H1 (cell line): ENCODE measurements around the gene DSCAM. TPM values are rescaled to one million over a fixed set of nuclear protein-coding genes. Genes with fewer than 3 reads are reported as not detected.

Experiments
- CTCF ChIA-PET: fragments of 300-600 bp; sonication (Branson Sonifier 250); formaldehyde crosslinking; loops from one replicate; lab custom pipeline; 2021; ENCODE audit not compliant: partially characterized antibody; lab: Charles Lee
- POLR2A ChIA-PET: fragments of 300-600 bp; sonication (Branson Sonifier 250); formaldehyde crosslinking; loops from one replicate; lab custom pipeline; 2021; ENCODE audit warnings: inconsistent platforms; ENCODE audit not compliant: partially characterized antibody; lab: Charles Lee
- DNase-seq, 2 experiments: peaks; one replicate each; pipeline versions ENCODE4 v3.0.0 to v3.0.0-alpha.2; 2010 to 2022; ENCODE audit warnings: low spot score in 2 of 2, low read depth in 1 of 2, mixed read lengths in 1 of 2
- FAIRE-seq: peaks from 2 replicates; lab custom pipeline; 2011; peaks lifted over from hg19 to GRCh38; lab: Jason Lieb, UNC
- H2AFZ ChIP-seq: 2 replicates; pipeline ENCODE4 v1.8.1; 2012; ENCODE audit warnings: low read length, inconsistent platforms
- H2AK5ac ChIP-seq: 2 replicates; pipeline ENCODE4 v1.6.1; 2013; ENCODE audit warnings: low read depth, low read length
- H2BK120ac ChIP-seq: replicated peaks from 2 replicates; pipeline ENCODE3; 2013; ENCODE audit warnings: low read depth, low read length, inconsistent platforms
- H2BK12ac ChIP-seq: 2 replicates; pipeline ENCODE4 v1.6.1; 2013; ENCODE audit warnings: low read depth, low read length
- H2BK15ac ChIP-seq: 2 replicates; pipeline ENCODE4 v1.6.1; 2013; ENCODE audit warnings: low read length
- H2BK20ac ChIP-seq: 2 replicates; pipeline ENCODE4 v1.6.1; 2013; ENCODE audit warnings: low read length
- H2BK5ac ChIP-seq: 2 replicates; pipeline ENCODE4 v1.6.1; 2013; ENCODE audit warnings: low read depth, low read length
- H3K14ac ChIP-seq: 2 replicates; pipeline ENCODE4 v1.6.1; 2013; ENCODE audit warnings: inconsistent platforms; ENCODE audit not compliant: insufficient read length
- H3K18ac ChIP-seq: 2 replicates; pipeline ENCODE4 v1.6.1; 2013; ENCODE audit warnings: low read length; ENCODE audit errors: extremely low read depth
- H3K23ac ChIP-seq: 2 replicates; pipeline ENCODE4 v1.6.1; 2013; ENCODE audit warnings: inconsistent platforms; ENCODE audit not compliant: insufficient read length
- H3K23me2 ChIP-seq: 2 replicates; pipeline ENCODE4 v1.6.1; 2013; ENCODE audit warnings: low read depth, low read length
- H3K27ac ChIP-seq: 2 replicates; pipeline ENCODE4 v1.6.1; 2011; ENCODE audit warnings: low read depth, low read length, inconsistent platforms
- H3K27me3 ChIP-seq, 4 experiments: replicated peaks in 1 of 4; 1 replicate in 1 of 4; 2 replicates in 3 of 4; pipeline versions ENCODE4 v1.6.1 to v1.8.1; 2011 to 2013; ENCODE audit warnings: low read length in 3 of 4, mild to moderate bottlenecking in 3 of 4, inconsistent platforms in 2 of 4, mixed read lengths in 2 of 4, moderate library complexity in 1 of 4; ENCODE audit not compliant: control insufficient read depth in 3 of 4, insufficient read depth in 3 of 4; ENCODE audit errors: extremely low read depth in 1 of 4
- H3K36me3 ChIP-seq, 4 experiments: 2 replicates each; pipeline versions ENCODE4 v1.6.1 to v1.8.1; 2011 to 2013; ENCODE audit warnings: mild to moderate bottlenecking in 4 of 4, low read length in 3 of 4, moderate library complexity in 2 of 4, control low read depth in 1 of 4, inconsistent platforms in 1 of 4; ENCODE audit not compliant: insufficient read depth in 4 of 4, control insufficient read depth in 2 of 4
- H3K4ac ChIP-seq: replicated peaks from 2 replicates; pipeline ENCODE3; 2013; ENCODE audit warnings: low read length, low read depth, mixed read lengths, inconsistent platforms; ENCODE audit not compliant: insufficient read length
- H3K4me1 ChIP-seq, 4 experiments: replicated peaks in 1 of 4; 1 replicate in 1 of 4; 2 replicates in 3 of 4; pipeline versions ENCODE4 v1.6.1 to v1.8.1; 2011 to 2013; ENCODE audit warnings: low read length in 3 of 4, inconsistent platforms in 2 of 4, mixed read lengths in 1 of 4; ENCODE audit not compliant: insufficient read depth in 4 of 4, control insufficient read depth in 3 of 4
- H3K4me2 ChIP-seq, 2 experiments: 2 replicates each; pipeline versions ENCODE4 v1.6.1 to v1.8.1; 2011 to 2013; ENCODE audit warnings: low read depth in 2 of 2, low read length in 2 of 2, control low read depth in 1 of 2, inconsistent platforms in 1 of 2, mild to moderate bottlenecking in 1 of 2; ENCODE audit not compliant: insufficient read depth in 1 of 2
- H3K4me3 ChIP-seq, 4 experiments: fragments of 200-600, 300-600 bp in 1 of 4; sonication (generic), shearing (Covaris generic), sonication (Bioruptor Twin) in 1 of 4; 2 replicates each; pipeline versions ENCODE4 v1.5.1 to v1.8.1; 2011 to 2016; ENCODE audit warnings: low read length in 4 of 4, low read depth in 3 of 4, control low read depth in 2 of 4, inconsistent platforms in 2 of 4, mild to moderate bottlenecking in 2 of 4, mixed read lengths in 1 of 4, moderate library complexity in 1 of 4; ENCODE audit not compliant: insufficient read depth in 2 of 4; ENCODE audit errors: extremely low read depth in 1 of 4
- H3K56ac ChIP-seq: replicated peaks from 2 replicates; pipeline ENCODE3; 2013; ENCODE audit warnings: low read depth, mild to moderate bottlenecking, mixed read lengths, low read length, inconsistent platforms; ENCODE audit not compliant: insufficient read length
- H3K79me1 ChIP-seq: 2 replicates; pipeline ENCODE4 v1.6.1; 2013; ENCODE audit warnings: low read depth, low read length, control low read depth
- H3K79me2 ChIP-seq, 2 experiments: 2 replicates each; pipeline versions ENCODE4 v1.6.1 to v1.8.1; 2012 to 2013; ENCODE audit warnings: low read length in 2 of 2, mild to moderate bottlenecking in 2 of 2, inconsistent platforms in 1 of 2; ENCODE audit not compliant: insufficient read depth in 2 of 2, control insufficient read depth in 1 of 2
- H3K9ac ChIP-seq, 4 experiments: replicated peaks in 1 of 4; 1 replicate in 1 of 4; 2 replicates in 3 of 4; pipeline versions ENCODE4 v1.6.1 to v1.8.1; 2011 to 2013; ENCODE audit warnings: low read depth in 3 of 4, low read length in 3 of 4, control low read depth in 2 of 4, mild to moderate bottlenecking in 2 of 4, moderate library complexity in 2 of 4, inconsistent platforms in 1 of 4; ENCODE audit errors: extremely low read depth in 1 of 4
- H3K9me3 ChIP-seq, 2 experiments: 2 replicates each; pipeline versions ENCODE4 v1.6.1 to v1.8.1; 2012 to 2013; ENCODE audit warnings: mild to moderate bottlenecking in 2 of 2, moderate library complexity in 2 of 2, control low read depth in 1 of 2, inconsistent platforms in 1 of 2, low read depth in 1 of 2, low read length in 1 of 2, mixed read lengths in 1 of 2; ENCODE audit not compliant: insufficient read depth in 2 of 2
- H4K20me1 ChIP-seq, 2 experiments: replicated peaks in 1 of 2; 2 replicates each; pipeline versions ENCODE3 to v1.8.1; 2011 to 2013; ENCODE audit warnings: inconsistent platforms in 2 of 2, low read length in 2 of 2, mild to moderate bottlenecking in 1 of 2; ENCODE audit not compliant: insufficient read depth in 2 of 2, control insufficient read depth in 1 of 2
- H4K5ac ChIP-seq: 2 replicates; pipeline ENCODE4 v1.6.1; 2013; ENCODE audit warnings: low read length, low read depth, mixed read lengths, inconsistent platforms; ENCODE audit not compliant: insufficient read length
- H4K8ac ChIP-seq: 2 replicates; pipeline ENCODE4 v1.8.0; 2013; ENCODE audit warnings: mild to moderate bottlenecking, moderate library complexity, low read length, inconsistent platforms; ENCODE audit not compliant: insufficient read depth; ENCODE audit errors: extremely low read depth
- H4K91ac ChIP-seq: replicated peaks from 2 replicates; pipeline ENCODE3; 2013; ENCODE audit warnings: low read length, mixed read lengths, inconsistent platforms; ENCODE audit not compliant: insufficient read length
- SAP30 ChIP-seq: fragments of 300-600 bp; sonication (generic); IDR thresholded peaks from 2 replicates; pipeline ENCODE4 v1.7.1; 2012; ENCODE audit warnings: low read length, moderate library complexity, mild to moderate bottlenecking, inconsistent platforms; ENCODE audit not compliant: insufficient read depth, insufficient replicate concordance
- WGBS, 2 experiments: shearing (Covaris generic) in 1 of 2; methylation state at CpG; one replicate each; pipeline versions ENCODE4 v1.1.6 to v1.1.7; 2013 to 2015; ENCODE audit warnings: low lambda C conversion rate in 2 of 2, mixed read lengths in 2 of 2, inconsistent platforms in 1 of 2, low coverage in 1 of 2, missing lambda C conversion rate in 1 of 2; ENCODE audit not compliant: insufficient replicate concordance in 2 of 2, insufficient coverage in 1 of 2, insufficient read length in 1 of 2; ENCODE audit errors: extremely low coverage in 1 of 2, missing lambda C conversion rate in 1 of 2; 5-methylcytosine and 5-hydroxymethylcytosine counted together
- long read RNA-seq, 2 experiments: library from RNA in 1 of 2; library from capped mRNA in 1 of 2; stranded (forward); transcript quantifications; one replicate each; pipeline ENCODE4 v2.0.0, GENCODE V29; 2021; ENCODE audit warnings: inconsistent platforms in 1 of 2
- polyA minus RNA-seq, 3 experiments: library from RNA; depleted of rRNA, polyadenylated mRNA; stranded (reverse); fragments of >200 nt; gene quantifications; 1 replicate in 2 of 3; 2 replicates in 1 of 3; pipeline ENCODE4 v1.2.3, GENCODE V29; 2011
- polyA plus RNA-seq, 7 experiments: library from polyadenylated mRNA; depleted of rRNA in 3 of 7; stranded (reverse) in 5 of 7; unstranded in 2 of 7; fragments of >200 nt in 5 of 7; fragments of 200-250 nt in 2 of 7; gene quantifications; 1 replicate in 5 of 7; 2 replicates in 1 of 7; 4 replicates in 1 of 7; pipeline versions ENCODE4 v1.2.1 to v1.2.3, GENCODE V29; 2011 to 2013; ENCODE audit warnings: missing spikeins in 2 of 7, mixed read lengths in 2 of 7
- total RNA-seq: library from RNA; stranded (reverse); fragmentation: NEBNext Ultra II Directional; extraction: Animal tissue kit (Norgen Biotek cat#: 25700); gene quantifications from 2 replicates; pipeline ENCODE4 v1.2.1, GENCODE V29; 2021
- TF ChIP-seq, protein P1 (sequence below): IDR thresholded peaks from 2 replicates; pipeline ENCODE4 v1.6.1; 2012; ENCODE audit warnings: inconsistent platforms

Gene DSCAM, protein sequence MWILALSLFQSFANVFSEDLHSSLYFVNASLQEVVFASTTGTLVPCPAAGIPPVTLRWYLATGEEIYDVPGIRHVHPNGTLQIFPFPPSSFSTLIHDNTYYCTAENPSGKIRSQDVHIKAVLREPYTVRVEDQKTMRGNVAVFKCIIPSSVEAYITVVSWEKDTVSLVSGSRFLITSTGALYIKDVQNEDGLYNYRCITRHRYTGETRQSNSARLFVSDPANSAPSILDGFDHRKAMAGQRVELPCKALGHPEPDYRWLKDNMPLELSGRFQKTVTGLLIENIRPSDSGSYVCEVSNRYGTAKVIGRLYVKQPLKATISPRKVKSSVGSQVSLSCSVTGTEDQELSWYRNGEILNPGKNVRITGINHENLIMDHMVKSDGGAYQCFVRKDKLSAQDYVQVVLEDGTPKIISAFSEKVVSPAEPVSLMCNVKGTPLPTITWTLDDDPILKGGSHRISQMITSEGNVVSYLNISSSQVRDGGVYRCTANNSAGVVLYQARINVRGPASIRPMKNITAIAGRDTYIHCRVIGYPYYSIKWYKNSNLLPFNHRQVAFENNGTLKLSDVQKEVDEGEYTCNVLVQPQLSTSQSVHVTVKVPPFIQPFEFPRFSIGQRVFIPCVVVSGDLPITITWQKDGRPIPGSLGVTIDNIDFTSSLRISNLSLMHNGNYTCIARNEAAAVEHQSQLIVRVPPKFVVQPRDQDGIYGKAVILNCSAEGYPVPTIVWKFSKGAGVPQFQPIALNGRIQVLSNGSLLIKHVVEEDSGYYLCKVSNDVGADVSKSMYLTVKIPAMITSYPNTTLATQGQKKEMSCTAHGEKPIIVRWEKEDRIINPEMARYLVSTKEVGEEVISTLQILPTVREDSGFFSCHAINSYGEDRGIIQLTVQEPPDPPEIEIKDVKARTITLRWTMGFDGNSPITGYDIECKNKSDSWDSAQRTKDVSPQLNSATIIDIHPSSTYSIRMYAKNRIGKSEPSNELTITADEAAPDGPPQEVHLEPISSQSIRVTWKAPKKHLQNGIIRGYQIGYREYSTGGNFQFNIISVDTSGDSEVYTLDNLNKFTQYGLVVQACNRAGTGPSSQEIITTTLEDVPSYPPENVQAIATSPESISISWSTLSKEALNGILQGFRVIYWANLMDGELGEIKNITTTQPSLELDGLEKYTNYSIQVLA (N-terminal part only)
- 0.15 and 0.17 TPM in 2 replicates for total RNA-seq
- polyA plus RNA-seq (2011; rRNA removed), result 0.02 and 0.08 TPM in 2 replicates
- 0.04 TPM for polyA plus RNA-seq (2011; cell fraction: cytosol; rRNA removed)
- 0.09 TPM for polyA plus RNA-seq (2011; cell fraction: nucleus; rRNA removed)
- polyA plus RNA-seq (2012, experiment 1 of 2), result 0.04 to 0.08 TPM (median 0.05 TPM) in 3 of 4 replicates, not detected in the other
- not detected for polyA plus RNA-seq (2012, experiment 2 of 2)
- polyA plus RNA-seq (2013, experiment 1 of 2), result 0.10 TPM
- polyA plus RNA-seq (2013, experiment 2 of 2), result 0.11 TPM
- polyA minus RNA-seq (2011; rRNA and poly(A)+ RNA removed), result 0.15 and 0.22 TPM in 2 replicates
- not detected for polyA minus RNA-seq (2011; cell fraction: cytosol; rRNA and poly(A)+ RNA removed)
- 0.50 TPM for polyA minus RNA-seq (2011; cell fraction: nucleus; rRNA and poly(A)+ RNA removed)
- long read RNA-seq, experiment 1, result 0 reads
- long read RNA-seq, experiment 2, result 0 reads

DNA sequence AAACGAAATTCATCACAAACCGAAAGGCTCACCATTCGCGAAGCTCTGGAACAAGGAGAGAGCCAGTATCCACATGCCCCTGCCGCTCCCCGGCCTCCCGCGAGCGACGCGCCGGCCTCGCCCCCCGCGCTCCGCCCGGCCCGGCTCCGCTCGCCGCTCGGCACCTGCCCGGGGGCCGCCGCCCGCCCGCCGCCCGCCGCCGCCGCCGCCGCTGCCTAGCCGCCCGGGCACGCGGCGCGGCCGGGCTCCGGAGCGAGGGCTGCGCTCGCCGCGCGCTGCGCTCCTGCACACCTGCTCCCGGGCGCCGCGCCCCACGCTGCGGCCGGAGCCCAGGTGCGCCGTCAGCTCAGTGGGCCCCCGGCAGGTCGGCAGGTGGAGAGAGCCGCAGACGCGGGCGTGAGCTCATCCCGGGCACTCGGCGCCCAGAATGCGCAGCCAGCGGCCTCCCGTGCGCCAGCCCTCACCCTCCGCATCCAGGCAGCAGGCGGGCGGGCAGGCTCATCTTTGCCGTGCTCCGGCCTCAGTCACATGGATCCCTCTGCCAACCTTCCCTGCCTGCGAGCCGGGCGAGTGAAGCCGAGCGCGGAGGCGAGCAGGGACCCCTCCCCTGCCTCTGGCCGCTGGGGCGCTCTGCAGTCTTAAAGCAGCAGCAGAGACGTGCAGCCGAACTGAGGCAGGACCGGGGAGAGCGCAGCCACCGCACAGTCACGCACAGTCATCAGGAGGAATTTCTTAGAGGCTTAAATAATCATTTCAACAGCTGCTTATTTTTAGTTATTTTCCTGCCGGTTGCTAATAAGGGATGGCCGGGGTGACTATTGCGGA is at the start of gene DSCAM:
TSS of gene DSCAM (minus strand) at position 572 of the 825 bp plus-strand sequence. CDS start at position 75, 497 bp downstream.
- H4K20me1 ChIP-seq, result no peaks in the 10 kb centered on the region
- H3K9ac ChIP-seq, result peak within 1 kb of the TSS in 1 of 4 experiments; percentile 20; a peak in 1 of 7 replicates
- H3K18ac ChIP-seq, result no peak within 1 kb of the TSS; the same call in 1 of the 2 replicates
- H3K27ac ChIP-seq, result no peak within 1 kb of the TSS
- no peaks in the 10 kb centered on the region for H3K36me3 ChIP-seq
- no peaks in the 10 kb centered on the region for H3K79me1 ChIP-seq
- H3K4me2 ChIP-seq, result peak within 1 kb of the TSS; percentile 57 to 81
- H2AFZ ChIP-seq, result no peak within 1 kb of the TSS
- no peaks in the 10 kb centered on the region for H3K79me2 ChIP-seq
- no peak within 1 kb of the TSS for H3K14ac ChIP-seq
- H3K23me2 ChIP-seq, result peaks cover 7% of the 10 kb centered on the region
- no peaks in the 10 kb centered on the region for H3K9me3 ChIP-seq
- no peak within 1 kb of the TSS for H3K4ac ChIP-seq
- H4K8ac ChIP-seq, result peak within 1 kb of the TSS; percentile 54
- no peak within 1 kb of the TSS for H4K5ac ChIP-seq
- peak in 1 of 2 experiments; percentile 70 for DNase-seq
- H3K4me1 ChIP-seq, result peaks cover 0 to 4% (median 3%) of the 10 kb centered on the region in 4 experiments; a peak in 2 of 7 replicates
- WGBS, 2 experiments, result 4% methylated on average over 48 of the region's 94 CpGs; no CpG with 5 or more reads in 1 of the 2 experiments
- CTCF ChIA-PET, result interaction anchor here (1.1 to 2.0 kb wide), 4 partner anchors 16 to 192 kb away, joined by 3 to 5 read pairs (median 4); no protein-coding TSS in a partner anchor
- no peak for FAIRE-seq
- no peak within 1 kb of the TSS for H3K23ac ChIP-seq
- POLR2A ChIA-PET, result no interaction called here
- H2BK20ac ChIP-seq, result no peak within 1 kb of the TSS
- H3K4me3 ChIP-seq, result peak within 1 kb of the TSS; percentile 24 to 60 (median 36)
- no peak within 1 kb of the TSS for H4K91ac ChIP-seq
- no peak within 1 kb of the TSS for H2BK12ac ChIP-seq
- H2BK5ac ChIP-seq, result no peak within 1 kb of the TSS
- no peak within 1 kb of the TSS for H2AK5ac ChIP-seq
- no peak within 1 kb of the TSS for H2BK120ac ChIP-seq
- no peak within 1 kb of the TSS for H3K56ac ChIP-seq
- H3K27me3 ChIP-seq, result peaks cover 3 to 38% (median 25%) of the 10 kb centered on the region in 4 experiments
- H2BK15ac ChIP-seq, result 0 out of 2 replicates have a peak within 1 kb of the TSS, but pooled peaks have one; percentile 40
- no peak for TF ChIP-seq SAP30
- TF ChIP-seq, protein P1, sequence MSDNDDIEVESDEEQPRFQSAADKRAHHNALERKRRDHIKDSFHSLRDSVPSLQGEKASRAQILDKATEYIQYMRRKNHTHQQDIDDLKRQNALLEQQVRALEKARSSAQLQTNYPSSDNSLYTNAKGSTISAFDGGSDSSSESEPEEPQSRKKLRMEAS, result peak; percentile 76
